K562 (cell line): ENCODE results near the gene CACNA1A. TPM values are rescaled to one million over a fixed set of nuclear protein-coding genes. Genes with fewer than 3 reads are reported as not detected.

Experiments
- ATAC-seq: fragments of 200-7000 bp; cut with Tn5 transposase; 3 replicates; pipeline ENCODE4 v1.9.1; 2020; ENCODE audit warnings: moderate library complexity
- BruUV-seq: library from RNA; stranded (reverse); fragments of 400-500 nt; replicated peaks from 2 replicates; lab custom pipeline; 2021; lab: Mats Ljungman, UMichigan
- CTCF ChIA-PET: fragments of 300-600 bp; formaldehyde crosslinking; extraction: SDS; loops from one replicate; lab custom pipeline; 2021; ENCODE audit warnings: low intra/inter-chr PET ratio; lab: Yijun Ruan, JAX
- POLR2A ChIA-PET: fragments of 300-600, 350-650 bp; sonication (Branson Sonifier 250); formaldehyde crosslinking; extraction: SDS; loops from one replicate; lab custom pipeline; 2021; ENCODE audit warnings: antibody characterized with exemption, inconsistent platforms; lab: Yijun Ruan, JAX
- DNase-seq, 4 experiments: peaks; one replicate each; pipeline versions ENCODE4 v3.0.0 to v3.0.0-alpha.2; 2011 to 2018; ENCODE audit warnings: low spot score in 3 of 4, mixed read lengths in 3 of 4; ENCODE audit errors: extremely low read depth in 1 of 4
- FAIRE-seq: peaks from 2 replicates; lab custom pipeline; 2011; peaks lifted over from hg19 to GRCh38; lab: Jason Lieb, UNC
- H2AFZ ChIP-seq: 2 replicates; pipeline ENCODE4 v1.6.0; 2011; ENCODE audit warnings: low read depth, low read length, control low read depth, inconsistent platforms
- H3K27ac ChIP-seq: fragments of 200-600 bp; 3 replicates; pipeline ENCODE4 v1.8.0; 2011; ENCODE audit warnings: low read depth, mild to moderate bottlenecking, control low read depth, inconsistent platforms, low read length, moderate library complexity, mixed read lengths; ENCODE audit errors: extremely low read depth
- H3K27me3 ChIP-seq, 2 experiments: fragments of 300-600 bp in 1 of 2; 2 replicates in 1 of 2; 3 replicates in 1 of 2; pipeline versions ENCODE4 v1.6.0 to v1.8.0; 2011; ENCODE audit warnings: inconsistent platforms in 2 of 2, low read length in 2 of 2, mild to moderate bottlenecking in 1 of 2, mixed read lengths in 1 of 2, moderate library complexity in 1 of 2; ENCODE audit not compliant: control insufficient read depth in 2 of 2, insufficient read depth in 2 of 2
- H3K36me3 ChIP-seq: fragments of 300-600 bp; 3 replicates; pipeline ENCODE4 v1.8.0; 2011; ENCODE audit warnings: mild to moderate bottlenecking, low read length, inconsistent platforms; ENCODE audit not compliant: control insufficient read depth, insufficient read depth
- H3K4me1 ChIP-seq, 2 experiments: fragments of 200-600 bp in 1 of 2; replicated peaks in 1 of 2; 2 replicates in 1 of 2; 3 replicates in 1 of 2; pipeline versions ENCODE4 v1.5.1 to v1.8.0; 2011; ENCODE audit warnings: inconsistent platforms in 2 of 2, low read length in 2 of 2, mild to moderate bottlenecking in 1 of 2, mixed read lengths in 1 of 2, moderate library complexity in 1 of 2; ENCODE audit not compliant: control insufficient read depth in 2 of 2, insufficient read depth in 2 of 2
- H3K4me2 ChIP-seq: 2 replicates; pipeline ENCODE4 v1.6.1; 2011; ENCODE audit warnings: low read length, control low read depth, inconsistent platforms, mixed read lengths; ENCODE audit not compliant: insufficient read depth
- H3K4me3 ChIP-seq: fragments of 200-600 bp; sonication (generic), shearing (Covaris generic); 2 replicates; pipeline ENCODE4 v1.5.1; 2016; ENCODE audit warnings: control low read depth, inconsistent platforms
- H3K79me2 ChIP-seq: fragments of 200-600 bp; 3 replicates; pipeline ENCODE4 v1.8.0; 2011; ENCODE audit warnings: low read length, inconsistent platforms; ENCODE audit not compliant: control insufficient read depth, insufficient read depth
- H3K9ac ChIP-seq, 2 experiments: 2 replicates each; pipeline versions ENCODE4 v1.6.0 to v1.6.1; 2011; ENCODE audit warnings: low read depth in 2 of 2, low read length in 2 of 2, control low read depth in 1 of 2, inconsistent platforms in 1 of 2, mild to moderate bottlenecking in 1 of 2, mixed read lengths in 1 of 2; ENCODE audit not compliant: insufficient read depth in 1 of 2
- H3K9me1 ChIP-seq: one replicate; pipeline ENCODE4 v1.6.0; 2011; ENCODE audit warnings: inconsistent platforms, mild to moderate bottlenecking, low read length, moderate library complexity; ENCODE audit not compliant: control insufficient read depth, insufficient read depth
- H3K9me3 ChIP-seq: replicated peaks from 2 replicates; pipeline ENCODE4 v1.5.1; 2011; ENCODE audit warnings: low read depth, low read length, inconsistent platforms; ENCODE audit not compliant: control insufficient read depth, insufficient read depth
- H4K20me1 ChIP-seq: replicated peaks from 2 replicates; pipeline ENCODE4 v1.6.1; 2011; ENCODE audit warnings: low read length, inconsistent platforms, mixed read lengths; ENCODE audit not compliant: control insufficient read depth, insufficient read depth
- EP400 ChIP-seq: fragments of 450-650 bp; IDR thresholded peaks from 2 replicates; pipeline ENCODE4 v1.6.1; 2017; ENCODE audit warnings: antibody characterized with exemption, mild to moderate bottlenecking, moderate library complexity
- ZNF384 ChIP-seq: IDR thresholded peaks from 2 replicates; pipeline ENCODE4 v1.6.1; 2012; ENCODE audit warnings: low read depth, low read length, improper control_type of control experiment
- WGBS: fragments of 100-300 bp; shearing (Covaris generic); methylation state at CpG from one replicate; pipeline ENCODE4 v1.1.6; 2016; ENCODE audit warnings: low coverage, mixed read lengths; ENCODE audit not compliant: insufficient coverage; ENCODE audit errors: missing lambda C conversion rate; 5-methylcytosine and 5-hydroxymethylcytosine counted together
- in situ Hi-C: fragments of 300-500 bp; cut with MboI; formaldehyde crosslinking; loops from 4 replicates; pipeline ENCODE4 v1.15.0; 2018; ENCODE audit warnings: inconsistent platforms, mixed read lengths
- intact Hi-C: fragments of 100-400 bp; cut with micrococcal nuclease; formaldehyde crosslinking; loops from 2 replicates; pipeline ENCODE4 v1.14.2; 2022
- polyA plus RNA-seq, 8 experiments: library from polyadenylated mRNA; depleted of rRNA in 4 of 8; stranded (reverse) in 5 of 8; unstranded in 3 of 8; fragments of >200 nt; fragmentation: Nextera tagmentation in 2 of 8; fragmentation: Illumina TruSeq in 1 of 8; extraction: Ambion mirVana in 2 of 8; extraction: Trizol in 1 of 8; gene quantifications; 2 replicates each; pipeline versions ENCODE4 v1.2.1 to v1.2.3, GENCODE V29; 2011 to 2014; ENCODE audit warnings: inconsistent platforms in 1 of 8, missing spikeins in 1 of 8
- total RNA-seq, 7 experiments: library from RNA; depleted of rRNA in 6 of 7; stranded (reverse); fragments of >200 nt in 6 of 7; fragmentation: Illumina TruSeq in 2 of 7; extraction: Trizol in 2 of 7; gene quantifications; 2 replicates each; pipeline versions ENCODE4 v1.2.1 to v1.2.3, GENCODE V29; 2011 to 2021; ENCODE audit warnings: low replicate concordance in 1 of 7
- TF ChIP-seq, protein P1 (sequence below): sonication (generic); formaldehyde crosslinking; IDR thresholded peaks from 2 replicates; pipeline ENCODE4 v1.8.0; 2022; ENCODE audit warnings: missing genetic modification reagents, mild to moderate bottlenecking, borderline replicate concordance

The CACNA1A gene
- total and polyA plus RNA-seq, 9 of the 15 experiments (the other 6 are each of a cell fraction or from before 2014, with no cell fraction given): 0.03 to 0.20 (median 0.09) TPM; not detected in 1

DNA sequence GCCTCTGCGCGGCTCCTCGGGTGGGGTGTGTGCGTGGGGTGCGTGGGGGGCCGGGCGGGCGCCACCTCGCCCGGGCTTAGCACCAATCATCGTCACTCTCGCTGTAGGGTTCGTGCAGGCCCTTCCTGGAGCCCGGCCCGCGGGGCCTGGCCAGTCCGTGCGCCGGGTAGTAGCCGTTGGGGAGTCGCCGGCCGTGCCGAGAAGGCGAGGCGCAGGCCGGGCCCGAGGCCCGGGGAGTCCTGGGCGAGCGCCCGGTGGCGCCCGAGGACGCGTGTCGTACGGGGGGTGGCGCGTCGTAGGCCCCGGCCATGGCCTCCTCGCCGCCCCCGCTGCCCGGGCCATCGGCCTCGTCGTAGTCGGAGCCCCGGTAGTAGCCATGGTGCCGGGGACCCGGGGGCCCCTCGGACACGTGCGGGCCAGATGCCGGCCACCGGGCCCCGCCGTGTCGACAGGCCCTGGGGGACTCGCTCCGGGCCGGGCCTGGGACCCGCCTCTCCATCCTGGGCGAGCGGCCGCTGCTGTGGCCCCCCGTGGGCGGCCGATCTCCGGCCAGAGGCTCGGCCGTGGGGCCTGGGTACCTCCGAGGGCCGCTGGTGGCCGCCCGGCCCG lies 298.9 kb downstream of the CACNA1A start (continued):
- TF ChIP-seq, protein P1, sequence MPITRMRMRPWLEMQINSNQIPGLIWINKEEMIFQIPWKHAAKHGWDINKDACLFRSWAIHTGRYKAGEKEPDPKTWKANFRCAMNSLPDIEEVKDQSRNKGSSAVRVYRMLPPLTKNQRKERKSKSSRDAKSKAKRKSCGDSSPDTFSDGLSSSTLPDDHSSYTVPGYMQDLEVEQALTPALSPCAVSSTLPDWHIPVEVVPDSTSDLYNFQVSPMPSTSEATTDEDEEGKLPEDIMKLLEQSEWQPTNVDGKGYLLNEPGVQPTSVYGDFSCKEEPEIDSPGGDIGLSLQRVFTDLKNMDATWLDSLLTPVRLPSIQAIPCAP (CRISPR knock-in tag): no peak
- TF ChIP-seq, all 486 proteins: peak for 0

DNA sequence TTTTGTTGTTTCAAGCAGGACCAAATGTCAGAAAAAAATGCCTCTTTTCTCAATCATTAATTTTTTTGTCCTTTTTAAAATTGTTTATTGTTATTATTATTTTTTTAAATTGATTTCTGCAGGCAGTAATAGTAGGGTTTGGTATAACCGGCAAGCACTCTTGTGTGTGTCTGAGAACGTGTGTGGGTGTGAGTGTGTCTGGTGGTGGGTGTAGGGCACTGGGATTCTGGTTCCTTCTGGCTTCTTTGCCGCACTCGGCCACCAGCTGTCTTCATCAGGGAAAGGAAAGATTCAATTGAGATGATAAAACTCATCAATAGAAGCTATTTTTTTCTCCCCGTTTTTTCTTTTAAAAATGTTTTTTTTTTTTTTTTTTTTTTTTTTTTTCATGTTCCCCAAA lies 299.7 kb downstream of the CACNA1A start:
- Histone ChIP-seq H3K79me2 (no peaks in the 10 kb centered on the region), H3K9me1 (no peaks in the 10 kb centered on the region), H3K36me3 (no peaks in the 10 kb centered on the region), H3K4me1 (peaks cover 0 to 42% of the 10 kb centered on the region in 2 experiments; a peak in 2 of 5 replicates), H3K9me3 (no peaks in the 10 kb centered on the region), H3K4me3 (no peak overlapping the region), H2AFZ (no peak overlapping the region)
- no TSS peak for BruUV-seq
- no peak for ATAC-seq
- 33% methylated on average over 5 of the region's 5 CpGs for WGBS
- no peak for DNase-seq
- in situ Hi-C loops: loop anchor here (5.0 kb wide), 1 partner anchor 46 kb away; no protein-coding TSS in a partner anchor
- ChIA-PET POLR2A (interaction anchor here (0.6 to 1.5 kb wide), 2 partner anchors 52 to 82 kb away, joined by 4 read pairs; no protein-coding TSS in a partner anchor), CTCF (interaction anchor here (0.6 kb wide), 1 partner anchor 64 kb away, joined by 3 read pairs; no protein-coding TSS in a partner anchor)
- no peak for FAIRE-seq
- TF ChIP-seq ZNF384: peak; percentile 7; the same call in 1 of the 2 replicates
- no peak for TF ChIP-seq EP400
- TF ChIP-seq, all 486 proteins: peak for 1
- no peak overlapping the region for H3K9ac ChIP-seq
- peaks cover 0 to 7% of the 10 kb centered on the region in 2 experiments; a peak in 1 of 5 replicates for H3K27me3 ChIP-seq
- intact Hi-C loops: no loop called here
- H3K27ac ChIP-seq: no peak overlapping the region
- H3K4me2 ChIP-seq: no peak overlapping the region
- no peaks in the 10 kb centered on the region for H4K20me1 ChIP-seq
